Activated CD4-positive, alpha-beta T cell treated with anti-CD3 and anti-CD28 coated beads, Interleukin-2, amount 10 ng/mL, durations not matched to agents 24 days and 14 days (primary cell): ENCODE data around the gene TIMP1. TPM values are rescaled to one million over a fixed set of nuclear protein-coding genes. Genes with fewer than 3 reads are reported as not detected.
"Not testable (repeated sequence)": the region's sequence is repeated elsewhere in the genome, so short reads cannot be mapped to it uniquely, and the experiment has no call there.

Source experiments
- DNase-seq: peaks from one replicate; pipeline ENCODE4 v3.0.0; 2022
- H3K27ac Mint-ChIP-seq: one replicate; pipeline ENCODE4 v1.8.0; 2022; ENCODE audit warnings: mild to moderate bottlenecking, mixed read lengths
- H3K27me3 Mint-ChIP-seq: one replicate; pipeline ENCODE4 v1.8.0; 2022; ENCODE audit warnings: mixed read lengths
- H3K36me3 Mint-ChIP-seq: one replicate; pipeline ENCODE4 v1.8.0; 2022; ENCODE audit warnings: low read depth, mild to moderate bottlenecking, mixed read lengths
- H3K4me1 Mint-ChIP-seq: one replicate; pipeline ENCODE4 v1.8.0; 2021; ENCODE audit warnings: mixed read lengths
- H3K4me3 Mint-ChIP-seq: one replicate; pipeline ENCODE4 v1.8.0; 2022; ENCODE audit warnings: mild to moderate bottlenecking, moderate library complexity, mixed read lengths
- H3K9me3 Mint-ChIP-seq: one replicate; pipeline ENCODE4 v1.8.0; 2021; ENCODE audit warnings: mixed read lengths
- intact Hi-C: fragments of 100-400 bp; cut with micrococcal nuclease; formaldehyde crosslinking; loops from one replicate; pipeline ENCODE4 v1.15.1; 2023
- total RNA-seq: library from RNA; stranded (reverse); gene quantifications from 2 replicates; pipeline ENCODE4 v1.2.3, GENCODE V29; 2022

TIMP1 gene
- total RNA-seq, 1 donor from 2014 or later, result 65.2 TPM

DNA sequence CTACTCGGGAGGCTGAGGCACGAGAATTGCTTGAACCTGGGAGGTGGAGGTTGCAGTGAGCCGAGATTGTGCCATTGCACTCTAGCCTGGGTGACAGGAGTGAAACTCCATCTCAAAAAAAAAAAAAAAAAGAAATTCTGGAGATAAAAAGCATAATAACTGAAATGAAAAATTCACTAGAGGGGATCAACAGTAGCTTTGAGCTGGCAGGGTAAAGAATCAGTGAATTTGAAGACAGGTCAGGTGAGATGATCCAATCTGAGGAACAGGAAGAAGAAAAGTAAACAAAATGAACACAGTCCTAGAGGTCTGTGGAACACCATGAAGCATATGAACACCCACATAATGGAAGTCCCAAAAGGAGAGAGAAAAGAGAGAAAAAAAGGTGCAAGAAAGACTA, 15.0 kb downstream of the TIMP1 start:
- Mint-ChIP-seq H3K27me3 (peaks cover 7% of the 10 kb centered on the region), H3K36me3 (peaks cover 6% of the 10 kb centered on the region), H3K4me1 (peaks cover 6% of the 10 kb centered on the region), H3K9me3 (peaks cover 9% of the 10 kb centered on the region), H3K4me3 (no peak overlapping the region), H3K27ac (no peak overlapping the region)
- intact Hi-C loops, result no loop called here
- DNase-seq, result no peak

DNA sequence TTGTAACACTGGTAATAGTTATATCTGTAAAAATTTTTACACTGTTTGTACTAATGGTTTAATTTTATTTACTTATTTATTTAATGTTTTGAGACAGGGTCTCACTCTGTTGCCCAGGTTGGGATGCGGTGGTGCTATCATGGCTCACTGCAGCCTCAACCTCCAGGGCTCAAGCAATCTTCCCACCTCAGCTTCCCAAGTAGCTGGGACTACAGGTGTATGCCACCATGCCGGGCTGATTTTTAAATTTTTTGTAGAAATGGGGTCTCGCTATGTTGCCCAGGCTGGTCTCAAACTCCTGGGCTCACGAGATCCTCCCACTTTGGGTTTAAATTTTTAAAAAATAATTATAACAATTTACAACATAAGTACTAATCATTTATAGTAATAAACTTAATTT, 20.9 kb downstream of the TIMP1 start:
- H3K9me3 Mint-ChIP-seq, DNase-seq, H3K4me3 Mint-ChIP-seq, H3K4me1 Mint-ChIP-seq, H3K27me3 Mint-ChIP-seq, H3K36me3 Mint-ChIP-seq, intact Hi-C loops, H3K27ac Mint-ChIP-seq: not testable (repeated sequence)

DNA sequence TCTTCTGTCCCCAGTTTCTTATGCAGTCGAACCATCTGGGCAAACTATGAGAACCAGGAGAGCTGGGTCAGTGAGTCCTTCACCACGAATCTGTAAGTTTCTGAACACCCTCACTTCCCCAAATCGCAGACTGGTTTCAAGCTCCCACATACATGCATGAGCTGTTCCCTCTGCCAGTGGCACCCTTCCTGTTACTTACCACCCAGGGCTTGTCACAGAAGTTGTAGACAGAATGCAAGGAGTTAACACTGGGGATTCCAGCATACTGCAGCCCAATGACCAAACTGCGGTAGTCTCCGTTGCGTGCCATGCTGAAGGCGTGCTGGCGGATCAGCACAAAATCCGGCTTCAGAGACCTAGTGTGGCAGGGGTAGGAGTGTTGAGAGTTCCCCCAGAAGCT, 22.8 kb downstream of the TIMP1 start:
- DNase-seq, result no peak
- peaks cover 2% of the 10 kb centered on the region for H3K27me3 Mint-ChIP-seq
- H3K27ac Mint-ChIP-seq, result no peak overlapping the region
- peaks cover 4% of the 10 kb centered on the region for H3K4me1 Mint-ChIP-seq
- intact Hi-C loops, result no loop called here
- H3K9me3 Mint-ChIP-seq, result no peaks in the 10 kb centered on the region
- no peak overlapping the region for H3K4me3 Mint-ChIP-seq
- H3K36me3 Mint-ChIP-seq, result no peaks in the 10 kb centered on the region

DNA sequence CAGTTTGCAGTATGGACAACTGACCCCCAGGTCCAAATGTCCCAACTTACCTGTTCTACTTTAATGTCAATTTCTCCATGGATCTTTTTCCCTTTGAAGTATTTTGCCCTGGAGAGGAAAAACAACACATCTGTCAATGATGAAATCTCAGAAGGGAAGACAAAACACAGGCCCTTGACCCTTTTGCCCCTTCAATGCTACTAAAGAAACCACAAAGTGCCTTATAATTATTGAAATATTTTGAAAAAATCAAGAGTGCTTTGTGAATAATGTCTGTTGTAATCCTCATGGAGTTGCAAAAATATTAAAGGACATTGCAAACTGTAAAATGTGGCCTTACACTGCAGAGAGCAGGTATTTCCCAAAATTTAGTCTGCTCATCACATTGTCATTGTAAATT, 24.9 kb downstream of the TIMP1 start:
- Mint-ChIP-seq H3K36me3 (no peaks in the 10 kb centered on the region), H3K27ac (no peak overlapping the region), H3K4me3 (no peak overlapping the region), H3K9me3 (no peaks in the 10 kb centered on the region), H3K4me1 (peaks cover 4% of the 10 kb centered on the region), H3K27me3 (no peaks in the 10 kb centered on the region)
- DNase-seq, result no peak
- intact Hi-C loops, result no loop called here

DNA sequence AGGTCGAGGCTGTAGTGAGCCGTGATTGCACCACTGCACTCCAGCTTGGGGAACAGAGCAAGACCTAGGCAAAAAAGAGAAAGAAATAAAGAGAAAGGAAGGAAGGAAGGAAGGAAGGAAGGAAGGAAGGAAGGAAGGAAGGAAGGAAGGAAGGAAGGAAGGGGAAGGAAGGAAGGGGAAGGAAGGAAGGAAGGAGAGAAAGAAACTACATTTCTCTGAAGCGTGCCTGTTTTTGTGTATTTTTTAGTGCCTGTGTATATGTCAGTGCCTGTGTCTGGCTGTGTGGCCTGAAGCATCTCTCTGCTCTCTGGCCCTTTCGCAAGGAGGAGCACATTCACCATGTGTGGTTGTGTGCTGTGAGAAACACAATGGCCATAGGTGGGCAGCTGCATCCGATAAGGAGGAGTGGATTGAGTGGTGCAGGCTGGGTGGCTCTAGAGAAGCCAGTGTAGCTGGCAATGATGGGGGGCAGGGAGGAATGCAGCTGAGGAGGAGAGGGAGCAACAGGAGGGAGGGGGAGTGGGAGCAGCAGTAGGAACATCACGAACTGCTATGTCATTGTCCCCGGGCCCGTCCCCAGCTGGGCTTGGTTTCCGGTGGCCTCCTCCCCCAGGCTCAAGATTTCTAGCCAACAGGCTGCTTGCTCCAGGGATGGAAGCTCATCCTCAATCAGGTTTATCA, 26.0 kb downstream of the TIMP1 start:
- Mint-ChIP-seq H3K4me3 (no peak overlapping the region), H3K9me3 (no peaks in the 10 kb centered on the region), H3K36me3 (no peaks in the 10 kb centered on the region), H3K4me1 (peaks cover 4% of the 10 kb centered on the region), H3K27ac (no peak overlapping the region), H3K27me3 (no peaks in the 10 kb centered on the region)
- intact Hi-C loops, result no loop called here
- DNase-seq, result no peak

DNA sequence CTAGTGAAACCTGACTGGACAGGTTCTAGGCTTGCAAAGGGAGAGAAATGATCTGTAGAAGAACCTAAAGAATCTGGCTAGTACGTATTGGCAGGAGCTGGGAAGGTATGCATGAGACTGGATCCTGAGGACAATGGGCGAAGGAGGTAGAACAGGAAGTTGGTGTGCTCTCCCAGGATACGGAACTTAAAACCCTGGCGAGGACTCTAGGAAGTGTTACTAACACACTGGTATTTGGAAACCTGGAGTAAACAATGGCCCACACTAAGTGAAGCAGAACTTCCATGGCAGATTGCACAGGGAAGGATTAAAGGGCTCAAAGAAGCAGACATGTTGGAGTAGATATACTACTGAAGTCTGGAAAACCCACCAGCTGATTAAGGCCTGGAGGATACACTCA, 28.3 kb downstream of the TIMP1 start:
- DNase-seq, result no peak
- Mint-ChIP-seq H3K9me3 (no peaks in the 10 kb centered on the region), H3K36me3 (no peaks in the 10 kb centered on the region), H3K4me3 (no peak overlapping the region), H3K27ac (no peak overlapping the region), H3K27me3 (no peaks in the 10 kb centered on the region), H3K4me1 (peaks cover 4% of the 10 kb centered on the region)
- intact Hi-C loops, result no loop called here

DNA sequence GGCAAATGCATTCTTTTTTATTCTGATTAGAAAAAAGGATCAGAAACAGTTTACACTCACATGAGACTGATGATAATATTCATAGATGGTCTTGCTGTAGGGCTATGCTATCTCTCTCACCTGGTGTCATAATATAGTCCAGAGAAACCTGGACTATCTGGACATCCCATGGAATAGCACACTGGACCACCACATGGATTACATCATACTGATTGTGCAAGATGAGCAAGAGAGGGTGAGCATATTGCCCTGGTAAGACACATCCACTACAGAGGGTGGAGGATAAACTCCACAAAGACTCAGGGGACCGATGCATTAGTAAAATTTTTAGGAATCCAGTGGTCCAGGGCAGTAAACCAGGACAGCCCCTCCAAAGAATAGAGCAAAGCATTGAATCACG, 29.3 kb downstream of the TIMP1 start:
- Mint-ChIP-seq H3K4me3 (no peak overlapping the region), H3K36me3 (no peaks in the 10 kb centered on the region), H3K27ac (no peak overlapping the region), H3K27me3 (peaks cover 3% of the 10 kb centered on the region), H3K9me3 (no peaks in the 10 kb centered on the region), H3K4me1 (peaks cover 4% of the 10 kb centered on the region)
- DNase-seq, result no peak
- intact Hi-C loops, result no loop called here

DNA sequence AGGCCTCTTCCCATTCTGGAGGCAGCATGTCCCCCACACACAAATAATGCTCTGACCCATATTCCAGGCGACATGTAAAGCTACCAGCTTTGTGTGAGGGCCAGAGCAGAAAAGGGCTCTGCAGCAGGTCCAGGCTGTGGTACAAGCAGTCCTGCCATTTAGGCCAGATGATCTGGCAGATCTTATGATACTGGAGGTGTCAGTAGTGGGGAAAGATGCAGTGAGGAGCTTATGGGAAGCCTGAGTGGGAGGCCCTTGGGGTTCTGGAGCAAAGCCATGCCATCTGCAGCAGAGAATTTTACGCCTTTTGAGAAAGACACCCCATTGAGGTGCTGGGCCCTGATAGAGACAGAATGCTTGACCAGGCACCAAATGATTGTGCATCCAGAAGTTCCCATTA, 29.7 kb downstream of the TIMP1 start:
- no peak for DNase-seq
- Mint-ChIP-seq H3K27me3 (peaks cover 6% of the 10 kb centered on the region), H3K4me1 (peaks cover 4% of the 10 kb centered on the region), H3K27ac (no peak overlapping the region), H3K9me3 (no peaks in the 10 kb centered on the region), H3K36me3 (no peaks in the 10 kb centered on the region), H3K4me3 (no peak overlapping the region)
- intact Hi-C loops, result no loop called here

DNA sequence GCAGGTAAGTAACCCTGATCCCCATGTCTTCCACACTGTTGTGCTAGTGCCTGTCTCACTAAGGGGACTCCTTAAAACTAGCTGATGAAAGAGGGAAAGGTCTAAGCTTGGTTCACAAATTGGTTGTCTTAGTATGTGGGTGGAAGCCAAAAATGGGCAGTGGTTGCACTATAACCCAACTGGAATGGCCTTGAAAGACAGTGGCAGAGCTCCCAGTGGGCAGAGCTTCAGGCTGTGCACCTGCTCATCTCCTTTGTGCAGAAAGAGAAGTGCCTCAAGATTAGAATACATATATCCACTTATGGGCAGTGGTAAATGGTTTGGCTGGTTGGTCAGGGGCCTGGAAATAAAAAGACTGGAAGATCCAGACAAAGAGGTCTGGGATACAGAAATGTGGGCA, 30.2 kb downstream of the TIMP1 start:
- intact Hi-C loops, result no loop called here
- Mint-ChIP-seq H3K27me3 (peaks cover 7% of the 10 kb centered on the region), H3K36me3 (no peaks in the 10 kb centered on the region), H3K27ac (no peak overlapping the region), H3K9me3 (no peaks in the 10 kb centered on the region), H3K4me3 (no peak overlapping the region), H3K4me1 (peaks cover 4% of the 10 kb centered on the region)
- DNase-seq, result no peak

DNA sequence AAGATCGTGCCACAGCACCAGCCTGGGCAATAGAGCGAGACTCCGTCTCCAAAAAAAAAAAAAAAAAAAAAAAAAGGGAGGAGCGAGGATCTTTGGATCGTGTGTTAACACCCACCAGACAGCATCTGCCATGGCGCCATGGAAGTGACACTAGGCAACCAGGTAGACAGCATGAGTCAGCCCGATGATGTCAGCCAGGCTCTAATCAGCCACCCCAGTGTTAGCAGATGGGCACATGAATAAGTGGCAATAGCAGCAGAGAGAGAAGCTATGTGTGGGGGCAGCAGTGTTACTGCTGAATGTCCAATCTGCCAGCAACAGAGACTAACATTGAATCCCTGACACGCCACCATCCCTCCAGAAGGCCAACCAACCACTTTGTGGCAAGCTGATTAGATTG, 30.8 kb downstream of the TIMP1 start:
- no peak for DNase-seq
- intact Hi-C loops, result no loop called here
- Mint-ChIP-seq H3K36me3 (no peaks in the 10 kb centered on the region), H3K27ac (no peak overlapping the region), H3K4me3 (no peak overlapping the region), H3K4me1 (peaks cover 3% of the 10 kb centered on the region), H3K9me3 (no peaks in the 10 kb centered on the region), H3K27me3 (peaks cover 13% of the 10 kb centered on the region)

DNA sequence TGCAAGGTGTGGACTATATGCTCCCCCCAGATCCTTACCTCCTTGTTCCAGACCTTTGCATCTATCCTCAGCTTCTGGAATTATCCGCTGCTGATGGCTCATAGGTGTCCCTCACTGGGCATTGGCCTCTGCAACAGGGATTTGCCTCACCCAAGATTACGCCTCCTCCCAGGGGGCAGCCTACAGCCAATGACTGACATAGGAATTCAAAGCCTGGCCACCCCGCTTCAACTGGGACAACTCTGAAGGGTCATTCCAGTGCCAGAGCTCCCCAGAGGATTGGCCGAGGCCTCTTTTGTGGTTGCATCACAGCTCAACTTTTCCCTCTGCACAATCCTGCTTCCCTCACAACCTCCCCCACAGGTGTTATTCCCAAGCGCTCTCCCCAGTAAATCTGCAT, 32.4 kb downstream of the TIMP1 start:
- DNase-seq, result no peak
- Mint-ChIP-seq H3K27ac (no peak overlapping the region), H3K36me3 (no peaks in the 10 kb centered on the region), H3K27me3 (peaks cover 23% of the 10 kb centered on the region), H3K9me3 (no peaks in the 10 kb centered on the region), H3K4me1 (peaks cover 4% of the 10 kb centered on the region), H3K4me3 (no peak overlapping the region)
- intact Hi-C loops, result no loop called here

DNA sequence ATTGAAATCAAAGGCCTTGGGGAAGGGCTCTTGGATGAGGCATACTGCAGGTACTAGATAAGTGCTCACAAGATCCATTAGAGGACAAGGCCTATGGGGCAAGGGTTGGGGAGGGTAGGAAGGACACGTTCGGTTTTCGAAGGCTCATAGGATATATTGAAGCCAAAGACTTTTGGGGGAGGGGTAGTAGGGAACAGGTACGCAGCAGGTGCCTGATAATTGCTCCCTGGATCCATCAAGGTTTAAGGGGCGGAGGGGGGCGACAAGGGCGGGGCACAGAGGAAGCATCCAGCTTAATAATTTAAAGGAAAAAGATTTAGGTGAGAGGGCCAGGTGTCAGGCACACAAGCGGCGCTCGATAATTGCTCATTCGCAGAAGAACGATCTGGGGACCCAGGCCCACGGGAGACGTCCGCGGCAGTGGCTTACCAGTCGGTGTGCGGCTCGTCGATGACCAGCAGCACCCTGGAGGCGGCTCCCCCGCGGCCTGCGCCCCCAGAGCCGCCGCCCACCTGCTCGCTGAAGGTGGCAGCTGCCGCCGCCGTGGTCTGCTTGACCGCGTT, 36.8 kb downstream of the TIMP1 start:
- peaks cover 13% of the 10 kb centered on the region for H3K4me1 Mint-ChIP-seq
- intact Hi-C loops, result no loop called here
- no peak for DNase-seq
- H3K27ac Mint-ChIP-seq, result no peak overlapping the region
- H3K27me3 Mint-ChIP-seq, result peaks cover 31% of the 10 kb centered on the region
- H3K4me3 Mint-ChIP-seq, result peak overlapping the region; percentile 72
- no peaks in the 10 kb centered on the region for H3K36me3 Mint-ChIP-seq
- H3K9me3 Mint-ChIP-seq, result no peaks in the 10 kb centered on the region

DNA sequence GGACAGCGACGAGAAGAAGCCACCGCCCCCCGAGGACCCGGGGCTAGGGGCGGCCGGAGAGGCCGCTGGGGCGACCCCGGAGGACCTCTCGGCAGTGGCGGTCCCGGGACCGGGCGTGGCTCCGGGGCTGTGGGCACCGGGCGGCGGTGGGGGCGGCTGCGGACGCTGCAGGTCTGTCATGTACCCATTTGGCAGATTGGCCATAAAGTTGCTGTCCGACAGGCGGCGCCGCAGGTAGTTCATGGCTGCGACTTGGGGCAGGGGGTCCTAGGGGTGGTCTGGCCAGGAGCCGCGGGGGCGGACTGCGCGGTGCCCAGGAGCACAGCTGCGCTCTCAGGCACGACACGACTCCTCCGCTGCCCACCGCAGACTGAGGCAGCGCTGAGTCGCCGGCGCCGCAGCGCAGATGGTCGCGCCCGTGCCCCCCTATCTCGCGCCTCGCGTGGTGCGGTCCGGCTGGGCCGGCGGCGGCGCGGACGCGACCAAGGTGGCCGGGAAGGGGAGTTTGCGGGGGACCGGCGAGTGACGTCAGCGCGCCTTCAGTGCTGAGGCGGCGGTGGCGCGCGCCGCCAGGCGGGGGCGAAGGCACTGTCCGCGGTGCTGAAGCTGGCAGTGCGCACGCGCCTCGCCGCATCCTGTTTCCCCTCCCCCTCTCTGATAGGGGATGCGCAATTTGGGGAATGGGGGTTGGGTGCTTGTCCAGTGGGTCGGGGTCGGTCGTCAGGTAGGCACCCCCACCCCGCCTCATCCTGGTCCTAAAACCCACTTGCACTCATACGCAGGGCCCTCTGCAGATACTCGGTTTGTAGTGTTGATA, 37.5 kb downstream of the TIMP1 start, which contains the start of gene SYN1:
Gene SYN1 (minus strand): TSS at position 372 of the 817 bp plus-strand sequence. CDS start 129 bp downstream, at position 243.
- Mint-ChIP-seq H3K9me3 (no peaks in the 10 kb centered on the region), H3K4me3 (peak within 1 kb of the TSS; percentile 72), H3K27ac (no peak within 1 kb of the TSS), H3K27me3 (peaks cover 31% of the 10 kb centered on the region), H3K36me3 (no peaks in the 10 kb centered on the region), H3K4me1 (peaks cover 13% of the 10 kb centered on the region)
- DNase-seq, result peak; percentile 94
- intact Hi-C loops, result loop anchor here (2.0 to 5.0 kb wide), 2 partner anchors 37 to 59 kb away; partner anchors contain the start of genes ARAF and TIMP1

DNA sequence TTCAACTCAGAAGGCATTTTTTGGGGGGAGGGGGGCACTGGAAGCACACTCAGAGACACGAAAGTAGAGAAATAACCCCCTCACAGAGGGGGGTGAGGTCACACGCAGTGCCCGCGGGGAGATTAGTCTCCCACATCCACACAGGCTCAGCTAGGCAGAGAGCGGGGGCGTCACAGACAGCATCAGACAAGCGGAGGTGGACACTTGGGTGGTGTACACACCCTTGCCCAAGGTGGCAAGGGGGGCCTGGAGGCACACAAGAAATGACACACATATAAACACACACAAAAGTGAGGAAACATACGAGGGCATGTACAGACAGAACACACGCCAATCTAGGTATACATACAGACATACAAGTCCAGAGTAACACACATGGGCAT, 38.1 kb downstream of the TIMP1 start:
- intact Hi-C loops, result loop anchor here (2.0 to 5.0 kb wide), 2 partner anchors 38 to 59 kb away; partner anchors contain the start of genes ARAF and TIMP1
- peaks cover 31% of the 10 kb centered on the region for H3K27me3 Mint-ChIP-seq
- peak overlapping the region; percentile 51 for H3K4me3 Mint-ChIP-seq
- peaks cover 16% of the 10 kb centered on the region for H3K4me1 Mint-ChIP-seq
- no peaks in the 10 kb centered on the region for H3K9me3 Mint-ChIP-seq
- H3K27ac Mint-ChIP-seq, result no peak overlapping the region
- no peak for DNase-seq
- peaks cover 3% of the 10 kb centered on the region for H3K36me3 Mint-ChIP-seq
